IPS-18a (cell line): ENCODE data around the gene TSPAN4.

ENCODE experiments used
- H3K27ac ChIP-seq: one replicate; pipeline ENCODE4 v1.5.1; 2013; ENCODE audit warnings: low read length
- H3K27me3 ChIP-seq: one replicate; pipeline ENCODE4 v1.6.1; 2013; ENCODE audit warnings: mild to moderate bottlenecking, low read length; ENCODE audit not compliant: control insufficient read depth, insufficient read depth
- H3K36me3 ChIP-seq: one replicate; pipeline ENCODE4 v1.6.1; 2013; ENCODE audit warnings: low read depth, low read length; ENCODE audit not compliant: control insufficient read depth
- H3K4me1 ChIP-seq: one replicate; pipeline ENCODE4 v1.6.1; 2013; ENCODE audit warnings: low read depth, low read length; ENCODE audit not compliant: control insufficient read depth
- H3K4me3 ChIP-seq: one replicate; pipeline ENCODE4 v1.5.1; 2013; ENCODE audit warnings: low read length
- H3K9ac ChIP-seq: one replicate; pipeline ENCODE4 v1.6.1; 2013; ENCODE audit warnings: mild to moderate bottlenecking, low read length, moderate library complexity
- H3K9me3 ChIP-seq: one replicate; pipeline ENCODE4 v1.6.1; 2013; ENCODE audit warnings: low read depth, low read length; ENCODE audit not compliant: control insufficient read depth

TSPAN4 gene

GRCh38 chr11:852762-853161 lies 10.1 kb downstream of the TSPAN4 start:
- Histone ChIP-seq H3K4me1 (peaks cover 18% of the 10 kb centered on the region), H3K9me3 (no peaks in the 10 kb centered on the region), H3K36me3 (no peaks in the 10 kb centered on the region), H3K27me3 (peaks cover 20% of the 10 kb centered on the region), H3K4me3 (no peak overlapping the region), H3K27ac (no peak overlapping the region), H3K9ac (no peak overlapping the region)

GRCh38 chr11:853682-854448 lies 11.2 kb downstream of the TSPAN4 start:
- Histone ChIP-seq H3K27me3 (peaks cover 14% of the 10 kb centered on the region), H3K27ac (no peak overlapping the region), H3K36me3 (no peaks in the 10 kb centered on the region), H3K4me1 (peaks cover 12% of the 10 kb centered on the region), H3K9me3 (no peaks in the 10 kb centered on the region), H3K4me3 (no peak overlapping the region), H3K9ac (no peak overlapping the region)

- no peaks in the 10 kb centered on the region for H3K36me3 ChIP-seq
- H3K4me3 ChIP-seq: no peak overlapping the region
- H3K9me3 ChIP-seq: no peaks in the 10 kb centered on the region
- peaks cover 9% of the 10 kb centered on the region for H3K4me1 ChIP-seq
- no peak overlapping the region for H3K9ac ChIP-seq
- no peak overlapping the region for H3K27ac ChIP-seq
- H3K27me3 ChIP-seq: peaks cover 12% of the 10 kb centered on the region
These were observed 12.1 kb downstream of the TSPAN4 start for GRCh38 chr11:854601-855329.

GRCh38 chr11:855330-855674 lies 12.7 kb downstream of the TSPAN4 start:
- Histone ChIP-seq H3K9ac (no peak overlapping the region), H3K4me3 (no peak overlapping the region), H3K9me3 (no peaks in the 10 kb centered on the region), H3K36me3 (no peaks in the 10 kb centered on the region), H3K27me3 (peaks cover 7% of the 10 kb centered on the region), H3K27ac (no peak overlapping the region), H3K4me1 (peaks cover 9% of the 10 kb centered on the region)

DNA sequence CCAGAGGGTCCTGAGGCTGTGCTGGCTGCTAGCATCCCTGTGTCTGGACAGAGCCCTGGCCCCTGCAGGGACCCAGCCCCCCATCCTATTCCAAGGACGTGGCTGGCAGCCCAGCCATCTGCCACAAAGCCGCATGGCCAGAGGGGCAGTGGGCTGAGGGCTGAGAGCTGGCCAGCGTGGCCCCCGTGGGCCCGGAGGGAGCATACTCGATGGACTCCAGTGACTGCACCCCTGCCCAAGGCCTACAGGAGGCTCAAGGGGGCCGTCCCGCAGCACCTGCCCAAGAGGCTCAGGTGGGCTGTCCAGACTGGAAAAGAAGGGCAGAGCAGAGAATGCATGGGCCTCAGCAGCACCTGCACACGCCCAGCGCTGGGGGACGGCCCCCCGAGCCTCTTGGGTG lies 13.1 kb downstream of the TSPAN4 start:
- Histone ChIP-seq H3K9ac (no peak overlapping the region), H3K4me3 (no peak overlapping the region), H3K4me1 (peaks cover 9% of the 10 kb centered on the region), H3K27me3 (peaks cover 4% of the 10 kb centered on the region), H3K9me3 (no peaks in the 10 kb centered on the region), H3K36me3 (no peaks in the 10 kb centered on the region), H3K27ac (no peak overlapping the region)

DNA sequence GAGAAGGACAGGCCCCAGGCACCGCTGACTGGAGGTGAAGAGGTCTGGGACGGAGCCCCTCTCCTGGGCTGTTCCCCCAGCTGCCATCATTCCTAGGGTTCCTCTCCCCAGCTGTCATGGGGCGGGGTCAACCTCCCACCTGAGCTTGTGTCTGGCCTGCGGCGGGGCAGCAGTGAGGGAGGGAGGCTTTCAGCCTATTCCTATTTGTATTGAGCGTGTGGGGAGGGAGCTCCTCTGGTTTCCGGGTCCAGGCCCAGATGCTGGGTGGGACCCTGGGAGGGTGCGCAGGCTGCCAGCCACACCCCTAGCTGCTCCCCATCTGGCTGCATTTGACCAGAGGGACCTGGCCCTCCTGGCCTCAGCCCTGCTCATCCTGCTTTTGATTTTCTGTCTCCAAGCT lies 13.7 kb downstream of the TSPAN4 start:
- H3K27ac ChIP-seq: no peak overlapping the region
- peaks cover 9% of the 10 kb centered on the region for H3K4me1 ChIP-seq
- H3K27me3 ChIP-seq: peaks cover 5% of the 10 kb centered on the region
- no peak overlapping the region for H3K9ac ChIP-seq
- no peak overlapping the region for H3K4me3 ChIP-seq
- H3K36me3 ChIP-seq: no peaks in the 10 kb centered on the region
- no peaks in the 10 kb centered on the region for H3K9me3 ChIP-seq

GRCh38 chr11:858053-858761 lies 15.6 kb downstream of the TSPAN4 start:
- H3K4me3 ChIP-seq: no peak overlapping the region
- peaks cover 5% of the 10 kb centered on the region for H3K27me3 ChIP-seq
- no peaks in the 10 kb centered on the region for H3K9me3 ChIP-seq
- no peak overlapping the region for H3K27ac ChIP-seq
- H3K9ac ChIP-seq: no peak overlapping the region
- H3K36me3 ChIP-seq: no peaks in the 10 kb centered on the region
- H3K4me1 ChIP-seq: peaks cover 23% of the 10 kb centered on the region

DNA sequence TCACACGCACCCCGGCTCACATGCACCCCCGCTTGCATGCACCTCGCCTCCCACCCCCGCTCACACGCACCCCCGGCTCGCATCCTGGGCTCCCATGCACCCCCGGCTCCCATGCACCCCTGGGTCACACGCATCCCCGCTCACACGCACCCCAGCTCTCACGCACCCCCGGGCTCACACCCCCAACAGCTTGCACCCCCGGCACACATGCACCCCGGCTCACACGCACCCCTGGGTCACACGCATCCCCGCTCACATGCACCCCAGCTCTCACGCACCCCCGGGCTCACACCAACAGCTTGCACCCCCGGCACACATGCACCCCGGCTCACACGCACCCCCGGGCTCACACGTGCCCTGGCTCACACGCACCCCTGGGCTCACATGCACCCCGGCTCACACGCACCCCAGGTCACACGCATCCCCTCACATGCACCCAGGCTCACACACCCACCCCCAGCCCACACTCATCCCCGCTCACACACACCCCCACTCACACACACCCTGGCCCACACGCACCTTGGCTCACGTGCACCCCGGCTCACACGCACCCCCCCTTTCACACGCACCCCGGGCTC lies 16.2 kb downstream of the TSPAN4 start:
- Histone ChIP-seq H3K4me1 (peaks cover 30% of the 10 kb centered on the region), H3K9ac (no peak overlapping the region), H3K4me3 (no peak overlapping the region), H3K9me3 (no peaks in the 10 kb centered on the region), H3K27me3 (peaks cover 5% of the 10 kb centered on the region), H3K27ac (no peak overlapping the region), H3K36me3 (no peaks in the 10 kb centered on the region)

GRCh38 chr11:859394-860131 lies 16.9 kb downstream of the TSPAN4 start:
- no peaks in the 10 kb centered on the region for H3K36me3 ChIP-seq
- peaks cover 5% of the 10 kb centered on the region for H3K27me3 ChIP-seq
- H3K4me1 ChIP-seq: peaks cover 30% of the 10 kb centered on the region
- H3K9me3 ChIP-seq: no peaks in the 10 kb centered on the region
- no peak overlapping the region for H3K4me3 ChIP-seq
- no peak overlapping the region for H3K27ac ChIP-seq
- H3K9ac ChIP-seq: no peak overlapping the region

DNA sequence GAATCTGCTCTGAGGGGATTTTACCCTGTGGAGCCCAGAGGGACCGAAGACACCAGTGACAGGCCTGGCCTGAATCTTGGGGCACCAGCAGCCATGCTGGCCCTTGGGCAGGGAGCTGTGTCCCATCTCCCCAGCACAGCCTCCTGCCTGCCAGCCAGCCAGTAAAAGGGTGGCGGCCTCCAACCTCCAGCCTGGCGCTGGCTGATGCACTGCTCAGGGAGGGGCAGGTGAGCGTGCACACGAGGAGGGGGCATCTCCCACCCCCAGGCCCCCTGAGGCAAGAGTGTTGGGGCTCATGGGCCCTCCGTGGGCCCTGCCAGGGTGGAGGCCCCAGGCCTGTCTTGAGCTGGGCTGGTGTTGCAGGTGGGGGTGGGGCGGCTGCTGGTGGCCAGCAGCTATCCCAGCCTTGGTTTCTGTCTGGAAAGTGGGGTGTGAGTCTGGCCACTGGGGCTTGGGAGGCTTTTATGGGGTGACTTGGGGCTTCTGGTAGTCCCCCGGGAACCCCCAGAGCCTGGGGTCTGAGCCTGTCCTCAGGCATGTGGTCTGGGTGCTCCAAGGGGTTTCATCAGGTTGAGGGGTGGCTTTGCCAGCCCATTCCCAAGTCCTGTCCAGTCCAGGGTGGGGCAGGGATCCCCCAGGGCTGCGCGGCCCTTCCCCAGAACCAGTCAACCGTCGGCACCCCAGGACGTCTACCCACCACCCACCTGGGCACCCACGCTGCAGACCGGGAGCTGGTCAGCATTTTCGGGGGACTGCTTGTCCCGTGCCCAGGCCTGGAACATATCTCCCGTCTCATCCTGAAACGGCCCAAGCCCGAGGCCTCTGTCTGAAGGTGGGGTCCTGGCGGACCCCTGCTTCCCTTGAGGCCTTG lies 17.8 kb downstream of the TSPAN4 start:
- Histone ChIP-seq H3K4me3 (no peak overlapping the region), H3K9ac (no peak overlapping the region), H3K27ac (no peak overlapping the region), H3K36me3 (no peaks in the 10 kb centered on the region), H3K4me1 (peaks cover 30% of the 10 kb centered on the region), H3K9me3 (no peaks in the 10 kb centered on the region), H3K27me3 (peaks cover 5% of the 10 kb centered on the region)
